GM18499 (cell line): Measurements from ENCODE around the gene TGM6.

Source experiments
- ATAC-seq: cut with Tn5 transposase; IDR thresholded peaks from one replicate; pipeline ENCODE4 v1.9.1; 2021; ENCODE audit warnings: moderate number of reproducible peaks; ENCODE audit not compliant: insufficient read depth, unreplicated experiment

Gene TGM6

DNA sequence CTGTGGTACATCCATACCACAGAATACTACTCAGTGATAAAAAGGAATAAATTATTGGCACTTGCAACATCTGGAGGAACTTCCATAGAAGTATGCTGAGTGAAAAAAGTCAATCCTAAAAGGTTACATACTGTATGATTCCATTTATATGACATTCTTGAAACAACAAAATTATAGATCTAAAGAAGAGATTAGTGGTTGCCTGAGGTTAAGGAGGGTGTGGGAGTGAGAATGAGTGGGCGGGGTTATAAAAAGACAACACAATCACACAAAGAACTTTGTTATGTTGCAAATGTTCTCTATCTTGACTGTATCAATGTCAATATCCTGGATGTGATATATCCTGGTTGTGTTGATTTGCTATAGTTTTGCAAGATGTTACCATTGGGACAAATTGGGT, 68.7 kb downstream of the TGM6 start:
- no peak for ATAC-seq

DNA sequence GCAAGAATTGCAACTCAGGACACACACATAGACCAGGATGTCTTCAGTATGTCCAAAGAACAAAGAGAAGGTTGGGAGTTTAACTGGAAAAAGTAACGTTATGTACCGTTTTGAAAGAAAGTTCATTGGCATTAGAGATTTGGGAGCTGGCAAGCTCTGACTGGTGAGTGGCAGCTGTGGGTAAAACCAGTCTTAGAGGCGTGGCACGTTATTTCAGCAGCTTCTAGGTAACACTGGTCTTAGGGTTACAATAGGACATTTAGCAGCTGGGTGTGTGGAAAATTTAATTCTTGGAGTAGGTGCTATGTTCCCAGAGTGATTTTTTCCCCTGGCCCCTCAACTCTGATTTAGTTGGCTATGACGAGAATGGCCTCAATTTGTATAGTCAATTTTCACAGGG, 70.7 kb downstream of the TGM6 start:
- ATAC-seq = no peak

DNA sequence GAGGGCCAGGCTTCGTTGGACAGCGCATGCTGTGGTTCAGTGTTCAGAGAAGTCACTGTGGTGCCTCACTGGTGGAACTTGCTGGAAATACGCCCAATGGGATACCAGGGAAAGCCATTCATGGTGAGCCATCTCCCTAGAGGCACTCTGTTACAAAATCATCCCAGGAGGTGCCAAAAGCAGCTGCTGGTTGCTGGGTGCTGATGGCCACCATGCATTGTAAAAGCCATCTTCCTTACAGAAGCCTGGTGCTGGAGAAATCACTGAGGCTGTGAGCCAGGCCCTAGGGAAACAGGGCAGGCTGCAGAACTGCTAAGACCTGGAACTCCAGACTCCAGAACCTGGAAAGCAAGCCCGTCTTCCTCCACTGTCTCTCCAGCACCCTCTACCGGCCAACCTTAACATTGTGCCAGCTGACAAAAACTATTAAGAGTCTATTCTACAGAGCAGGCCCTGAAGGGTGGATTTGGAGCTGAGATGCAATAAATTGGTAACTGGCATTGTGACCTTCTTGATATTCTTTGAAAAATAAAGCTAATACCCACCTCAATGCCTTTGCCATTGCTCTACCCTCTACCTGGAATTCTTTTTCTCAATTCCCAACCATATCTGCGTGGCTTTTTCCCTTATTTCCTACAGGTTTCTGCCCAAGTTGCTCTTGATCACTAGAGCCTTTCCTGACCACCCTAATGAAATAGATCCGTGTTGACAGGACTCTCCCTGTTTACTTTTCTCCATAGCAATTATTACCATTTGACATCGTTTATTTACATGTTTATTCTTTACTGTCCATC, 71.4 kb downstream of the TGM6 start:
- ATAC-seq = no peak

DNA sequence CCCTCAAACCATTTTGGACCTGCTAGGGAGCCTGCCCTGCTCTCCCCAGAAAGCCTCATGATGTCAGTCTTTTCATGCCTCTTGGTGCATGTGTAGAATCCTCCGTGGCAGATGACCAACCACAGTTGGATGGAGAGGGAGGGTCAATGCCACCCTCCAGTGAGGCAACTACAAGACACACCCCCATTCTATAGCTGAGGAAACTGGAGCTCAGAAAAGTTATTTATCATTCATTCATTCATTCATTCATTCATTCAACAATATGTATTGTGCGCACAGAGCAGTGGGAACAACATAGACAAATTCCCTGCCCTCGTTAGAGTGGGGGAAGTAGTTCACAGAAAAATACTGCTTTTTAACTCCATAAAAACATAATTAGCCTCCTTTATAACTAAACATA, 73.1 kb downstream of the TGM6 start:
- ATAC-seq = no peak

DNA sequence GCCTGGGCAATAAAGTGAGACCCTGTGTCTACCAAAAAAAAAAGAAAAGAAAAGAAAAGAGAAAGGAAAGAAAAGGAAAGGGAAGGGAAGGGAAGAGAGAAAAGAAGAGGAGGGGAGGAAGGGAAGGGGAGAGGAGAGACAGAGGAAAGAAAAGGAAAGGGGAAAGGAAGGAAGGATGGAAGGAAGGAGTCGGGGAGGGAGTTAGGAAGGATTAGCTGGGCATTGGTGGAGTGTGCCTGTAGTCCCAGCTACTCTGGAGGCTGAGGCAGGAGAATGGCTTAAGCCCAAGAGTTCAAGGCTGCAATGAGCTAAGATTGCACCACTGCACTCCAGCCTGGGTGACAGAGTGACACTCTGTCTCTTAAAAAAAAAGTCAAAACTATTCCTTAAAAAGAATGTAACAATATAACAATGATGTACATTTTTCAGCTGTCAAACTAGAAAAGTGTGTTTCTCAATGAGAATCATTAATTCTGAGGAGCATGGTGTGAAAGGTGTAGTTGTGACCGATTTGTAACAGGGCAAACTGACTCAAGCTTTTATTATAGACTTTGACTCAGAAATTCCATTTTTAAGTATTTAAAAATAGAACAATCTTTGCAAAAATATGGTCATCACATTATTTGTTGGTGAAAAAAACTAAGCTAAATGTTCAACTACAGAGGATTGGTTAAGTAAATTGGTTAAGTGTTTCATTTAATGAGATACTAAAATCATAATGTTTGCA, 75.2 kb downstream of the TGM6 start:
- ATAC-seq = no peak

DNA sequence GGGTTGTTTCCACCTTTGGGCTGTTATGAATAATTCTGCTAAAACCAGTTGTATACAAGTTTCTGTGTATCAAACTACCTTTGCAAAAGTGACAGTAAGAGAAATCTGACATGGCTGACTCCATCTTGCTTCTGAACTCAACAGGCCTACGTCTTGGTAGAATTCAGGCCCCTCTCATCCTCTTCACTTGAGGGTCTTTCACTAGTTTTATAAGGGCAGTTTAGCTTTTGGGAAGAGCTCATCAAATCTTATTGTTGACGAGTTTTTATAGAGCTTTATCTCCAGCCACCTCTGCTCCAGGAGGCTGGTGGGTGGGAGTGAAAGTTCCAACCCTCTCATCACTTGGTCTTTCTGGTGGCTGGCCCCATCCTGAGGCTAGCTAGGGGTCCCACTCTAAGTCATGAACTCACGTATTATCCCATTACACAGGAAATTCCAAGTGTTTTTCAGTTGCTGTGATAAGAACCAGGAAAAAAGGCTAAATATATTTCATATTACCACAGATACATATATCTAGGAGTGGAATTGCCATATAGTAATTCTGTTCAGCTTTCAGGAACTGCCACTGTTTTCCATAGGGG, 78.3 kb downstream of the TGM6 start:
- ATAC-seq = no peak

DNA sequence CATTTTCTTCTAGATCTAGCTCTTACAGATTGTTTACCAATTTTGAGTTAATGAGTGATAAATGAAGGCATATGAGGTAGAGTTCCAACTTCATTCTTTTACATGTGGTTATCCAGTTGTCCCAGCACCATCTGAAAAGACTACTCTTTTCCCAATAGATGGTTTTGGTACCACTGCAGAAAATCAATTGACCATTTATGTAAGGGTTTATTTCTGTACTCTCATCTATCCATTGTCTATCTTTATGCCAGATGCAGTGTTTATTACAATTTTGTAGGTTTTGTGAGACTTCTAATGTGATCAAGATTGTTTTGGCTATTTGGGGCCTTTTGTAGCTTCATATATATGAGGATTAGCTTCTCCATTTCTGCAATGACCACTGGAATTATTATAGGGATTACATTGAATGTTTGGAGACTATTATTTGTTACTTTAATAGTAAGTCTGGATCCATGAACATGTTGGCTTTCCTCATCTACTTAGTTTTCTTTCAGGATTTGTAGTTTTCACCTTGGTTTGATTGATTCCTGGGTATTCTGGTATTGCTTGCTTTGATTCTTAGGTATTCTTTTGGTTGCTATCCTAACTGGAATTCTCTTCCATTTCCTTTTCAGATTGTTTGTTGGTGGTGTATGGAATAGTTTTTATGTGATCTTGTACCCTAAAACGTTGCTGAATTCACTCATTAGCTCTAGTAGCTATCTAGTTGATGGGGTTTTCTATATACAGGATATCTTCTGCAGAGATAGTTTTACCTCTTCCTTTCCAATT, 79.5 kb downstream of the TGM6 start:
- no peak for ATAC-seq

DNA sequence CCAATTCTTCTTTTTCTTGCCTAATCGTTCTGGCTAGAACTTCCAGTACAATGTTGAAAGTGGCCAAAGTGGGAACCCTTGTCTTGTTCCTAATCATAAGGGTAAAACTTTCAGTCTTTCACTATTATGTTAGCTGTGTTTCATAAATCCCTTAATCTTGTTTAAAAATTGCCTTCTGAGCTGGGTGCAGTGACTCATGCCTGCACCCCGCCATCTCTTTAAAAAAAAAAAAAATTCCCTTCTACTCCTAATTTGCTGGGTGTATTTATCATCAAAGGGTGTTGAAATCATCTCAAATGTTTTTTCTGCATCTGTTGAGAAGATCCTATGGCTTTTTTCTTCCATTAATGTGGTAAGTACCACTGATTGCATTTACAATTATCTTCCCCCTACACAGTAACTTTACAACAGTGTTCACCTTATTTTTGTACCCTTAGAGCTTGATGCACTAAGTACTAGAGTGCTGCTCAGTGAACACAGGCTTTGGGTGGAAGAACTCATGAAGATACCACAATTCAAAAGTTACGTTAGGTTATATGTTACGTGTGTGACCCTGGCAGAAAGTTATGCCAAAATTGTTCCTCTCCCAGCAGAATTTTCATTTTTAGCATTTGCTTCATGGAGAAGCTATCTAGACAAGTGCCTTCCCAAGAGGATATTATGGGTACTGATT, 80.2 kb downstream of the TGM6 start:
- no peak for ATAC-seq

DNA sequence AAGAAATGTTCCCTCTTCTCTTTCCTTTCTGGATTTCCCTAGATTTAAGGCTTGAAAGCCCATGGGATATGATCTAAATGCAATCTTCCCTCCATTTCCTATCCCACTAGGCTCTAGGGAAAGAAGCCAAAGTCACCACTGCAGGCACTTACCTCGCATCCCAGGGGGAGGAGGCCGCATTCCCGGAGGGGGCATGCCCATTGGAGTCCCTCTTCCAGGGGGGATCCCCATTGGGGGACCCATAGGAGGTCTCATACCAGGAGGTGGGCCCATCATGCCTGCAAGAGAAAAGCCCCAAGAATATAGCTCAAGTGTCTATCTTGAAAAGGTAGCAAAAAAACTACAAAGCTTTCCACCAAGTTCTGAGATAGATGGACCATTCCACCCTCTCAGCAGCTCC, 81.8 kb downstream of the TGM6 start:
- ATAC-seq = no peak

DNA sequence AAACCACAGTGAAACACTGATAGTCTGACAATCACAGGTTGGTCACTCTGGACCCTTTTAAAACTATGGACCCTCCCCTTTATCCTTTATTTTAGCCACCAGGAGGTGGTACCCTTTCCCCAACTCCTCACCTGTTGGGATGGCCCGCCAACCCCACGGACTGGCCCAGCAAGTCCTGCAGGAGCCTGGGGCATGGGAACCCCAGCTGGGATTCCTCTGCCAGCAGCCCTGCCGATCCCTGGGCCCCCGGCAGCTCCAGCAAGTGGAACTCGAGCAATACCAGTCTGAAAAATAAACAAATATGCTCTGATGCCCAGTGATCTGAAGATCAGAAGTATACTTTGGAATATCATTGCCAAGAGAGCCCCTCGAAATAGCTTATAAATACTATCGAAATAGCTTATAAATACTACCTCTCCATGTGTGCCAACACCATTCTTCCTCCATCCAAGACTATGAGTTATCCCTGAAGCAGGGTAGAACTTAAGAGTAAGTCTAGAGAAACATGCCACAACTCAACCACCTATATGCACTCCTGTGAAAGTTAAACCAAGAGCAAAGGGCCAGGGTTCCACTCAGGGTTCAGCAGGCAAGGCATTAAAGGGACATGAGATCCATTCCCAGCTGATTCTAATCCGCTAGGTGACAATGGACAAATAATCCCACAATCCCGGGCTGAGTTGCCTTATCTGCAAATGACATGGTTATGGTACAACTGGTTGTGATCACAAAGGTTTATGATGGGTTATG, 83.1 kb downstream of the TGM6 start:
- no peak for ATAC-seq

DNA sequence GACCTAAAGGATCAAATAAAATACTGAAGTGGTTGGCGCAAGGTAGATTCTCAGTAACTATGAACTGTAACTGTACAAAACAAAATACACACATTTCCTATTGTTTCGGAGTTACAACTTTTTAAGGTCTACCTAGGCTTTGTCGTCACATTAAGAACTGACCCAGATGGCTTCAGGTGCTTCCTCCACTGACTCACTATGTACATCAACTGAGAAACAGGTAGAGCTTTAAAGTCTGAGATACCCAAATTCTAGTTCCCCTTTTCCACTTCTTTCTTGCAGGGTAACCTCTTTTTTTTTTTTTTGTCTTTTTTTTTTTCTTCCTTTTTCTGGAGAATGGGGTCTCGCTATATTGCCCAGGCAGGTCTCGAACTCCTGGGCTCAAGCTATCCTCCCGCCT, 84.4 kb downstream of the TGM6 start:
- no peak for ATAC-seq

DNA sequence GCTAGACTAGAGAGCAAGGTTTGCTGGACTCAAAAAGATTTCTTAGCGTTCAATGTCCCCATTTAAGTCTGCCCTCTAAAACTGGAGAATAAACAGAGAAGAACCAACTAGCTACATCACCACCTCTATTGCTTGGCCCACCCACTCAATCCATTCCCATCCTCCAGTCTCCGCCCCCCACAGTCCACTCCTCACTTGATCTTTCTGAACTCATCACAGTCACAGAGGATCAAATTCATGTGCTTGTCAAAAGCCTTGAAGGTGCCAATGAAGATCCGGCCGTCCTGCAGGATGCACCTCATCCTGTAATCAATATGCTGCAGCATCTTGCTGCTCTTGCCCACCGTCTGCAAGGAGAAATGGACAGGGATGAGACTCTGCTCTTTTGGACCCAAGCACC, 86.7 kb downstream of the TGM6 start:
- no peak for ATAC-seq

DNA sequence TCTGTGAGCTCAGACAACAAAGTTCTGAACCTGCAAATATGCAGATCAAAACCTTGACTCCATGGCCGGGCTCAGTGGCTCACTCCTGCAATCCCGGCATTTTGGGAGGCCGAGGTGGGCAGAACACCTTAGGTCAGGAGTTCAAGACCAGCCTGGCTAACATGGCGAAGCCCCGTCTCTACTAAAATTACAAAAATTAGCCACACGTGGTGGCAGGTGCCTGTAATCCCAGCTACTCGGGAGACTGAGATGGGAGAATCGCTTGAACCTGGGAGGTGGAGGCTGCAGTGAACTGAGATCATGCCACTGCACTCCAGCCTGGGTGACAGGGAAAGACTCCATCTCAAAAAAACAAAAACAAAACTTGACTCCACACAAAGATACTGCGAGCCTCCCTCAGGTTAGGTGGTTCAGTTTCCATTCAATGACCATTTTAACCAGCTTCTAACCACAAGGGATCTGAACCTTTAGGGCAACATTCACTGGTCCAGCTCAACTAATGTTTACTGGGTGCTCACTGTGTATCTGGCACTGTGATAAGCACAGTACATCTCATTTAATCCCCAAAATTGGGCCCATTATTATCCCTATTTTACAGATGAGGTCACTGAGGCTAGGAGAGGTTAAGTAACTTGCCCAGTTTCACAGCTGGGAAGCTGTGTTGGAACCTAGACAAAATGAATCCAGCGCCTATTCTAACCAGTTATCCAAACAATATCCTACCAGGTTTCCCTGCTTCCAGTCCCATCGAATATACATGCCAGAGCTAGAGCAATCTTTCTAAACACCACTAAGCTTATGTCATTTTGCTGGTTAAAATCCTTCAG, 88.1 kb downstream of the TGM6 start:
- no peak for ATAC-seq

DNA sequence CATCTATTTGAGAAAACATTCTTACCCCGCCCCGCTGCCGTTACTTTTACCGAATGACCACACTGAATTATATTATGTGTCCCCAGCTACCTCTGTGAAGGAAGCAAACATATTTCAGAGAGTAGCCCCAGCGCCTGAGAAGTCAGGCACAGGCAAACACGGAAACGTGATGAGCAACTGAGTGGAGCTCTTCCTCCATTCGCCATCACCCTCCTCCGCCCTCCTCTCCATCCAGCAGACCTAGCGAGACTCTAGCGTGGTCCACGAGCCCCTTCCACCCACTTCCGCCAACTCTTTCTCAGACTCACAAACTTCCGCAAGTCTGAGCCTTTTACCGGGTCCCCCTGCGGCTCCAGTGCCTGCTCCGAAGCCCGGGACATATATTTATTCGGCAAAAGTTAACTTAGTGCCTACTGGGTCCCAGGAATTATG, 89.3 kb downstream of the TGM6 start:
- no peak for ATAC-seq

DNA sequence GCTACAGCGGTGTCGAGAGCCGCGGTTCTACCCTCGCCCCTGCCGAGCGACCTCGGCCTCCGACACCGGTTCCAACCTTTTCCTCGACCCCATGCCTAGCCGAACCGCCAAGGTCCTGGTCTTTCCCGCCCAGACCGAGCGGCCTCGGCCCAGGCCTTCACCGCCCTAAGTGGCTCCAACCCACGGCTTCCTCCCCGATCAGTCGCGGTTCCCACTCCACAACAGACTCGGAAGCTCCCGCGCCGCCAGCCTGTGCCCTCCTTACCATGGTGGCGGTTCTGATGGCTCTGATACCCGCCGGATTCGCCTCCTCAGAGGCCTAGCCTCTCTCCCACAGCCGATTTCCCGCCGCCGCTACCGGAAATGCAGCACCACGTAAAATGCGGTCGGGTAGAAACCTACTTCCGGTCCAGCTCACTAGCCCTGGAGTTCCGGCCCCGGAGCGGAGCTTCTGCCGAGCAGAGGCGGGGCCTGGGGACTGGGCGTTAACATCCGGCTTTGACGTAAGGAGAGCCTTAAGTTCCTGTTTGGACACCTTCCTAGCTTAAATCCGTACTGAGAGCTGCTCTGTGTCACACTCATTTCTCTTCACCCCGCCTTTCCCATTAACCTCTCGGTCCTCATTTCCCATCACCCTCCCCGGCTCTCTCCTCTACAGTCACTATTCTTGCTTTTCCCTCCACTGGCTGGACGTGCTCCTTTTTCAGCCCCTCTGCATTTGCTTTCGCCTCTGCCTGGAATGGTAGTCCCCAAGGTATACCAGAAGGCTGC, 89.9 kb downstream of the TGM6 start, which contains the start of gene SNRPB:
Gene SNRPB (minus strand): TSS at position 367 of the 771 bp plus-strand sequence. CDS start 99 bp downstream, at position 268.
- peak; percentile 95 for ATAC-seq

DNA sequence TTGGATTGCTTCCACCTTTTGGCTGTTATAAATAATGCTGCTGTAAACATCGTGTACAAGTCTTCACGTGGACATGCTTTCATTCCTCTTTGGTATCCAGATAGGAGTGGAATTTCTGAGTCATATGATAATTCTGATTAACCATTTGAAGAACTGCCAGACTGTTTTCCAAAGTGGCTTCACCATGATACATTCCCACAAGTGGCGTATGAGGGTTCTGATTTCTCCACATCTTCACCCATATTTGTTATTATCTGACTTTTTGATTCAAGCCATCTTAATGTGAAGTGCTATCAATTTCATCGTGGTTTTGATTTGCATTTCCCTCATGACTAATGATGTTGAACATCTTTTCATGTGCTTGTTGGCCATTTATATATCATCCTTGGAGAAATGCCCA, 92.8 kb downstream of the TGM6 start:
- no peak for ATAC-seq

DNA sequence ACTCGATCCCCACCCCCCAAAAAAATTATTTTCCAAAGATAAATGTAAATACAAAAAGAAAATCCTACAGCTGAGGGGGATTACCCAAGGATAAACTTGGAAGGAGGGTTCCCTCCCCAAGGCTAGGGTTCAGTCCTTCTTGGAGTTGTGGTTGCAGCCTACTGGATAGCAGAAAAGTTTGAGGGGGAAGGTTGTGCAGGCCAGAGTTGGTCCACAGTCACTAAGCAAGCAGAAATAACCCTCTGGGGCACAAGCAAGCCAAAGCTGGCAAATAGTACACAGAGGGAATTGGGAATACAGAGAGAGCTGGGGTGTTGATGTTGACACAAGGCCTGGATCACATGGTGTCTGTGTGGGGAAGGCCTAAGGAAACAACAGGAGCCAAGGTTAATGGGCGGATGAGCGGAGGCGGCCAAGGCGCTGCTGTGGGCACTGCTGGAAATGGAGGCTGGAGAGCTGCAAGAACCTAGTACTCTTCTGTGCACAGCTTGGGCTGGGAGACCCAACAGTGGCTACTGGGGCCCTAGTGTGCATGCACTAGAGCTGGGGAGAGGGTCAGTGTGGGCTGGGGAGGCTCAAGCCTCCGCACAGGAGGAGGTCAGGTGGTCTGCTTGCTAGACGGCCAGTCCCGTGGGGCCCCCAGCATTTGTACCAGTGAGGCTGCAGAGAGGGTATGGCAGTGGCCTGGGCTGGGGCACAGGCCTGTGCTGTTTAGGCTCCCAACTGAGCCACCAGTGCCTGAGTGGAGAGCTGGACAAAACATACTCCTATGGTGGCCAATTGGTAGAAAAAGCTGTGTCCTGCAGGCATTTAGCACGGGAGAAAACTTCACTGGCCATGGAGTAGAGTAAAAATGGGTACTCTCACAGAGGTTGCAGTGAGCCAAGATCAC, 95.4 kb downstream of the TGM6 start:
- ATAC-seq = no peak
